B cell (primary cell): ENCODE measurements around the gene TMEM63A.

Experiments
- EZH2 ChIP-seq: IDR thresholded peaks from 2 replicates; pipeline ENCODE4 v1.6.1; 2012; ENCODE audit warnings: borderline replicate concordance, low read depth, mild to moderate bottlenecking, moderate library complexity, low read length; ENCODE audit not compliant: insufficient read depth, poor library complexity, severe bottlenecking
- TF ChIP-seq, protein P1 (sequence below): fragments of 200-600 bp; IDR thresholded peaks from one replicate; pipeline ENCODE4 v1.8.0; 2022; ENCODE audit warnings: antibody characterized with exemption, mild to moderate bottlenecking

DNA sequence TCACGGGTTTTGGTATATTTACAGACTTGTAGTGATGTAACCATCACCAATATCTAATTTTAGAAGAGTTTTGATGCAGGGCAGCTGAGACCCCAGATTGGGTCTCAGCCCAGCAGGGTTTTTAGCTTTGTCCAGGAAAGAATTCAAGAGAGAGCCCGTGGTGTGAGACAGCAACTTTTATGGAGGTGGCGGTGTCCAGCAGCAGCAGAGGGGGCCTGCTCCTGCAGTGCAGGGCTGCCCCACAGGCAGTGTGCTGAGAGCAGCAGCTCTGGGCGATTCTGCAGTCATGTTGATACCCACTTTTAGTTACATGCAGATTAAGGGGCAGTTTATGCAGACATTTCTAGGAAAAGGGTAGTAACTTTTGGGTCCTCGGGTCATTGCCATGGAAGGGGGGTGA lies 74.0 kb downstream of the TMEM63A start:
- no peak for TF ChIP-seq EZH2
- TF ChIP-seq, protein P1, sequence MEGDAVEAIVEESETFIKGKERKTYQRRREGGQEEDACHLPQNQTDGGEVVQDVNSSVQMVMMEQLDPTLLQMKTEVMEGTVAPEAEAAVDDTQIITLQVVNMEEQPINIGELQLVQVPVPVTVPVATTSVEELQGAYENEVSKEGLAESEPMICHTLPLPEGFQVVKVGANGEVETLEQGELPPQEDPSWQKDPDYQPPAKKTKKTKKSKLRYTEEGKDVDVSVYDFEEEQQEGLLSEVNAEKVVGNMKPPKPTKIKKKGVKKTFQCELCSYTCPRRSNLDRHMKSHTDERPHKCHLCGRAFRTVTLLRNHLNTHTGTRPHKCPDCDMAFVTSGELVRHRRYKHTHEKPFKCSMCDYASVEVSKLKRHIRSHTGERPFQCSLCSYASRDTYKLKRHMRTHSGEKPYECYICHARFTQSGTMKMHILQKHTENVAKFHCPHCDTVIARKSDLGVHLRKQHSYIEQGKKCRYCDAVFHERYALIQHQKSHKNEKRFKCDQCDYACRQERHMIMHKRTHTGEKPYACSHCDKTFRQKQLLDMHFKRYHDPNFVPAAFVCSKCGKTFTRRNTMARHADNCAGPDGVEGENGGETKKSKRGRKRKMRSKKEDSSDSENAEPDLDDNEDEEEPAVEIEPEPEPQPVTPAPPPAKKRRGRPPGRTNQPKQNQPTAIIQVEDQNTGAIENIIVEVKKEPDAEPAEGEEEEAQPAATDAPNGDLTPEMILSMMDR, result no peak
